ENCODE data around the gene MYOF.
"Not testable (repeated sequence)": the region's sequence is repeated elsewhere in the genome, so short reads cannot be mapped to it uniquely, and the experiment has no call there.

Gene MYOF

GRCh38 chr10:93473804-93474472 lies 8.2 kb downstream of the MYOF start:
- Histone ChIP-seq H3K9me3 (replicated peaks in 1 of 11) (no peaks in the 10 kb centered on the region), H3K36me3 (no peaks in the 10 kb centered on the region; a peak in 1 of 22 replicates), H3K9ac (no peak overlapping the region), H4K20me1 (peaks cover 0 to 3% (median 0%) of the 10 kb centered on the region in 11 experiments; a peak in 1 of 22 replicates), H3K4me2 (peak overlapping the region in 3 of 11 experiments; percentile 12 to 25 (median 17); a peak in 4 of 22 replicates), H3K27me3 (no peaks in the 10 kb centered on the region), H3K4me3 (no peak overlapping the region), H3K4me1 (peaks cover 0 to 53% (median 13%) of the 10 kb centered on the region in 10 experiments; a peak in 11 of 20 replicates), H3K27ac (no peak overlapping the region)
- TF ChIP-seq Cebpa-rat (IDR thresholded peaks at IDR 0.05): no peak

- Histone ChIP-seq H3K27me3 (no peaks in the 10 kb centered on the region), H3K9ac (no peak overlapping the region), H3K4me3 (no peak overlapping the region), H3K4me2 (peak overlapping the region in 3 of 11 experiments; percentile 12 to 25 (median 17); a peak in 4 of 22 replicates), H4K20me1 (peaks cover 0 to 3% (median 0%) of the 10 kb centered on the region in 11 experiments; a peak in 1 of 22 replicates), H3K9me3 (replicated peaks in 1 of 11) (no peaks in the 10 kb centered on the region; a peak in 1 of 22 replicates), H3K27ac (no peak overlapping the region), H3K4me1 (peaks cover 0 to 56% (median 13%) of the 10 kb centered on the region in 10 experiments; a peak in 11 of 20 replicates), H3K36me3 (no peaks in the 10 kb centered on the region; a peak in 1 of 22 replicates)
- no peak for TF ChIP-seq Cebpa-rat (IDR thresholded peaks at IDR 0.05)
These were observed 9.0 kb downstream of the MYOF start for GRCh38 chr10:93473161-93473560.

- H3K4me1 ChIP-seq: peaks cover 0 to 53% (median 10%) of the 10 kb centered on the region in 10 experiments; a peak in 14 of 20 replicates
- peak overlapping the region in 5 of 11 experiments; percentile 1 to 47 (median 22); a peak in 9 of 22 replicates for H3K4me2 ChIP-seq
- H3K9ac ChIP-seq: no peak overlapping the region
- H3K36me3 ChIP-seq: no peaks in the 10 kb centered on the region; a peak in 1 of 22 replicates
- H3K27ac ChIP-seq: peak overlapping the region in 3 of 11 experiments; percentile 24 to 46 (median 25); a peak in 4 of 22 replicates
- peaks cover 0 to 3% (median 0%) of the 10 kb centered on the region in 11 experiments; a peak in 1 of 22 replicates for H4K20me1 ChIP-seq
- no peak for TF ChIP-seq Cebpa-rat (IDR thresholded peaks at IDR 0.05)
- no peaks in the 10 kb centered on the region; a peak in 1 of 22 replicates for H3K9me3 ChIP-seq (replicated peaks in 1 of 11)
- no peak overlapping the region for H3K4me3 ChIP-seq
- H3K27me3 ChIP-seq: no peaks in the 10 kb centered on the region
These were observed 11.0 kb downstream of the MYOF start for GRCh38 chr10:93471110-93471651.

- TF ChIP-seq Cebpa-rat (IDR thresholded peaks at IDR 0.05): no peak
- Histone ChIP-seq H3K27ac (no peak overlapping the region), H3K36me3 (no peaks in the 10 kb centered on the region; a peak in 1 of 22 replicates), H3K4me2 (no peak overlapping the region), H3K4me1 (peaks cover 0 to 57% (median 15%) of the 10 kb centered on the region in 10 experiments; a peak in 14 of 20 replicates), H3K27me3 (no peaks in the 10 kb centered on the region), H3K9ac (no peak overlapping the region), H3K9me3 (replicated peaks in 1 of 11) (no peaks in the 10 kb centered on the region; a peak in 1 of 22 replicates), H3K4me3 (no peak overlapping the region), H4K20me1 (no peaks in the 10 kb centered on the region)
These were observed 12.7 kb downstream of the MYOF start for GRCh38 chr10:93469454-93469853.

GRCh38 chr10:93468461-93469213 lies 13.5 kb downstream of the MYOF start:
- Histone ChIP-seq H3K9ac (no peak overlapping the region), H3K27ac (no peak overlapping the region), H3K9me3 (replicated peaks in 1 of 11) (no peaks in the 10 kb centered on the region; a peak in 1 of 22 replicates), H3K36me3 (no peaks in the 10 kb centered on the region; a peak in 1 of 22 replicates), H3K4me2 (0 out of 22 replicates have a peak overlapping the region, but pooled peaks of 1 of the 11 experiments have one; percentile 12), H3K4me3 (no peak overlapping the region), H3K27me3 (no peaks in the 10 kb centered on the region), H3K4me1 (peaks cover 0 to 59% (median 22%) of the 10 kb centered on the region in 10 experiments; a peak in 14 of 20 replicates), H4K20me1 (no peaks in the 10 kb centered on the region)
- TF ChIP-seq Cebpa-rat (IDR thresholded peaks at IDR 0.05): no peak

GRCh38 chr10:93467635-93468034 lies 14.5 kb downstream of the MYOF start:
- H3K4me3 ChIP-seq; H3K27ac ChIP-seq; H3K9me3 ChIP-seq (replicated peaks in 1 of 11); H3K27me3 ChIP-seq; H4K20me1 ChIP-seq; H3K9ac ChIP-seq; H3K36me3 ChIP-seq; H3K4me2 ChIP-seq: not testable (repeated sequence)
- H3K4me1 ChIP-seq: peaks cover 0 to 68% (median 27%) of the 10 kb centered on the region in 10 experiments; a peak in 14 of 20 replicates

GRCh38 chr10:93465806-93466675 lies 16.1 kb downstream of the MYOF start:
- Histone ChIP-seq H3K27me3 (no peaks in the 10 kb centered on the region), H3K9ac (0 out of 22 replicates have a peak overlapping the region, but pooled peaks of 1 of the 11 experiments have one; percentile 6), H3K4me1 (peaks cover 15 to 73% (median 42%) of the 10 kb centered on the region in 10 experiments), H3K36me3 (no peaks in the 10 kb centered on the region; a peak in 1 of 22 replicates), H3K4me2 (peak overlapping the region in 5 of 11 experiments; percentile 42 to 80 (median 66); a peak in 10 of 22 replicates), H3K9me3 (replicated peaks in 1 of 11) (no peaks in the 10 kb centered on the region; a peak in 1 of 22 replicates), H3K4me3 (no peak overlapping the region), H3K27ac (peak overlapping the region in 8 of 11 experiments; percentile 3 to 58 (median 30); a peak in 10 of 22 replicates), H4K20me1 (no peaks in the 10 kb centered on the region)
- TF ChIP-seq Cebpa-rat (IDR thresholded peaks at IDR 0.05): no peak

Measured in BLaER1 treated with 17β-estradiol and CSF1 and Interleukin-3, amounts not matched to agents 10 nM and 100 nM (cell line).